Ammon's horn (tissue), 1 donor: Measurements from ENCODE around the gene TTLL6.
"Not testable (repeated sequence)": the region's sequence is repeated elsewhere in the genome, so short reads cannot be mapped to it uniquely, and the experiment has no call there.

ENCODE experiments used
- DNase-seq: peaks from one replicate; pipeline ENCODE4 v3.0.0-alpha.2; 2016; ENCODE audit warnings: low spot score

Gene TTLL6

DNA sequence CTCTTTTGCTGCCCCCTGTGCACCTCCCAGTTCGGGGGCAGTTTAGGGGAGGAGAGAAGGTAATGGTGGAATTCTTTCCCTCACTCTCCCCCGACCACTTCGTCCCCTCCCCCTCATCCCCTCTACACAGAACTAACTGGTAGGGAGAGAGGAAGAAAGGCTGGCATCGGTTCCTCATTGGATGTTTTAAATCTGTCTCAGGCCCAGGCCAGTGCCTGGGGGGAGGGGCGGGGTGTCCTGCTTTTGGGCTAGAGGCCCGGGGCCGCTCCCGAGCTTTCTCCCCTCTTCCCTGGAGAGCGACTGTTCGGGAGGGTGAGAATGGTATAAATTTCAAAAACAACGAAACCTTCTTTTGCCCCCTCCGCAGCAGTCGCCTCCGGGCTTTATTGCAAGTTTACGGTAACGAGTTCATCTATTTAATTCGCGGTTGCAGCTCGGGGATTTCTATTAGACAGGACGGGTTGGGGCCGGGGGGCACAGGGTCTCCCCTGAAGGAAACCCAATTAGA lies 94.1 kb downstream of the TTLL6 start, which contains the start of gene PRAC2:
PRAC2 (plus strand) TSS at position 271 of the 508 bp plus-strand sequence. CDS start 1,226 bp downstream, outside the sequence.
- no peak for DNase-seq

DNA sequence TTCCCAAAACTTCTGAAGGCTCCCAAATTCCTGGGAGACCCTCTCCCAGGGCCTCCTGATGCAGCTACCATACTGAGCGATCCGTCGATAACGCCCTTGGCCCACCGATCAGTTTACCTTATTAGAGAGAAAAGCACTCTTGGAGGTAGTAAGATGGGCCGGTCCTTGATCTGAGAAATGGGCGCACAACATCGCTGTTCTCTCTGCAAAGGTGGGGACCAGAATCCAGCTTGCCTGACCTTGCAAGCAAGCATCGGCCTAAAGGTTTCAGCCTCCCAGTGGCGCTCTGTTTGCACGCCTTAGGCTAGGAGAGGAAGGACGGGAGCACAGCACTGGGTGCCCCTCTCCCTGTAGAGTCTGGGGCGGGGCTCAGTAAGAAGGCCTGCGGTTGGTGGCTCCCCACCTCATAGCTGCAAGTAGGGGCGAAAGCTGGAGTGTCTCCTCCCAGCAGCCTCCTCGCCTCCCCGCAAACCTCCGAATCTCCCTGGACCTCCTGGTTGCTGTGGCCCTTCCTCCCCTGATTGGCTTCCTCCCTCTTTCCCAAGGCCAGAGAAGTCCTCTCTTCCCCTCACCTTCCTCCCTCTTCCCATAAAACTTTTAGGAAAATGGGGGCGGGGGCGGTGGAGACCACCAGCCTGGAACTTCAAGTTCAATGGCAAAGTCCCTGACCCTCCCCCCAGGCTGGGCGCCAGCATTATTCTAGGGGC lies 94.7 kb downstream of the TTLL6 start, which contains the start of gene PRAC1:
PRAC1 (minus strand) TSS at position 318 of the 707 bp plus-strand sequence; CDS start at position 192, 126 bp downstream.
- DNase-seq = no peak

DNA sequence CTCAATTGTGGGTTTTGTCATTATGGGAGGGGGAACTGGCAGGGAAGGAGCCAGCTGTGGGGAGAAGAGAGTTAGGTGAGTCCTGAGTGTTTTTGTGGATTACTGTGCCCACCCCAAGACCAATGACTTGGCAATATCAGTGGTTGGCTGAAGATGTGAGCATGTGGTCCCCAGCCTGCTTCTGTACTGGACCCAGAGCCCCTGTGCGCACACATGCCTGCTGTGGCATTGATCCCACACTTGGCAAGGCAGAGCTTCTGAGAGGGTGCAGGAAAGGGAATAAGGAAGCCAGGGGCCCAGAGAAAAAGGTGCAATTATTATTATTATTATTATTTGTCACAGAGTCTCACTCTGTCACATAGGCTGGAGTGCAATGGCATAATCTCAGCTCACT lies 96.0 kb downstream of the TTLL6 start:
- DNase-seq = no peak

DNA sequence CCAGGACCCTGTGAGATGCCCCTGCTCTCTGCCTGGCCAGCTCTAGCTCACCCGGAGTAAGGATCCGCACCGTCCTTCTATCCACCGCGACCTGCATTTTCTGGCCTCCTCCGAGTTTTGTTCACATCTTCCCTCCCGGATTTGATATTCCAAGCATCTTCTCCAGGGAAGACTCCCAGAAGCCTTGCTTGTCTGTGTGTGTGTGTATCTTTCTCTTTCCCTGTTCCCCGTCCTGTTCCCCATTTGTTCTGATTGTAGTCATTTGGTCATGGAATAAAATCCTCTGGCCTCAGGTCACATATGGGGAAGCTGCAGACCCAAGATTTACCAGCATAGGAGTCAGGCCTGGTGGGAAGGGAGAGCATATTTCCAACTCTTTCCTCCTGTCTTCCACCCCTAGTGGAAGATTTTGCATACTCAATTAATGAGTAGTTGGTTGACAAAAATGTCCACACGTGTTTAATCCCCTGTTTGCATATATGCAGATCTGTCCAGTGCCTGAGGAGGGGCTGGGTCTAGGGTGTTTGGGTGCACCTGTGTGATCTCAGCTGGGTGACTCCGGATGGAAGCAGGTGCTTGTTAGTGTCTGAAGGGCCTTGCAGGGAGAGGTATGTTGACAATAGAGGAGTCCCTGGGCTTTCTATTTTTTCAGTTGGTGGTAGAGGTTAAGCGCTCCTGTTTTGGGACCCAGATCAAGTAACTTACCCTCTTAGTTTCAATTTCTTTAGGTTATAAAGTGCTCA lies 96.6 kb downstream of the TTLL6 start:
- DNase-seq = no peak

DNA sequence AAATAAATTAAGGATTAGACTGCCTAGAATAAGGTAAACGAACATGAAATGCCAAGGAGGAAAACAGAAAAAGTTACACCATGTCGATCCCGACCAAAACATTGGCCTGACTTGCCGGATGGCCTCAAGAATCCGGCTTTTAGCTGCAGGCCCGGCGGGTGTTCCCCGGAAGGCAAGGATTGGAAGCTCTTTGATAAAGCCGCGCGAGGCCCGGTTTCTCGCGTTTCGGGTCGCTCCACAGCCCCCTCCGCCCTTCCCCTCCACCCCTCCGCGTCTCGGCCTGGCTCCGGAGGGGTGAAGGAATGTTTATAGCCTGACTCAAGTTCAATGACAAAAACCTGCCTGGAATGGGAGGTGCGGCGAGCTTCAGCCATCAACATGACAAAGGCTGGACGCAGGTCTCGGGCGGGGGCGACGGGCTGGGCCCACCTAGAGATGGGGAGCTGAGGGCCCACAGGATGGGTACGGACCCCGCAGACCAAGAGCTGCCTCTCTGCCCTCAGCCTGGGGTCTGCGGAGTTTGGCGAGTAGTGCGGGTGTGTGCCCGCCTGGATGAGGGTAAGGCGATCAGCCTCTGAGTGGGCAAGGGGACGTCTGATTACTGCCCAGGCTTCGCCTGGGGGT lies 97.3 kb downstream of the TTLL6 start:
- DNase-seq = no peak

DNA sequence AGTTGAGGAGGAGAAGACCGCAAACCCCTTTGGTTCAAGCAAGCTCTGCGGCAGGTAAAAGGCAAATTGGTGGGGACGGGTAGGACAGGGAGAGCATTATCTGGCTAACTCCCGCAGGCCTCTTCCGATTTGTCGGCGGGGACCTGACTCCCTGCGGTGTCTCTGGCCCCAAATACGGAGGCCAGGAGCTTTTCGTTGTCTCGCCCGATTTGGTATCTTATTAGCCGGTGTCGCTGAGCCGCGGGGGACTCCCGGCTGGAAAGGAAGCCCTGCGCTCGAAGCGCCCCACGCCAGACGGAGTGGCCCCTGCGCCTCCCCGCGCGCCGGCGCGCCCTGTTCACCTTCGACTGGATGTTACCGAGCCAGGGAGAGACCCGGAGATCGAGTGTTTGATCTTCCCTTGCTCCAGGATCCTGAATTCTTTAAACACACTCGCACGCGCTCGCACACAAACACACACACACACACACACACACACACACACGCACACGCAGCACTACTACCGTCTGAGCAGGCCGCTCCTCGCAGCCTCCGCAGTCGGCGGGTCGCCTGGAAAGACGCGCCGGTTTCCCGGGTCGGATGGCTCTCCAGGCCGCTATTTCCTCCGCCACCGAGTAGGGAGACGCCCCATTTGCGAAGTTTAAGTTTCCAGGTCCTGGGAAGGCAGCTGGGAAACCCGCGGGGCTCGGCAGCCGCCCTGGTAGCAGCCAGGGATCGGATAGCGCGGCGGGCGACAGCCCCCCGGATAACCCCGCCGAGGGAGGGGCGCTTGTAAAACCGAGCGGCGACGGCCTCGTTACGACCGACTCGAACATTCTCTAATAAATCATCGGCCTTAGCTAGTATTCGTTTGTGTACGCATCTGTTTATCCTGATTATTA lies 98.0 kb downstream of the TTLL6 start:
- DNase-seq = no peak

DNA sequence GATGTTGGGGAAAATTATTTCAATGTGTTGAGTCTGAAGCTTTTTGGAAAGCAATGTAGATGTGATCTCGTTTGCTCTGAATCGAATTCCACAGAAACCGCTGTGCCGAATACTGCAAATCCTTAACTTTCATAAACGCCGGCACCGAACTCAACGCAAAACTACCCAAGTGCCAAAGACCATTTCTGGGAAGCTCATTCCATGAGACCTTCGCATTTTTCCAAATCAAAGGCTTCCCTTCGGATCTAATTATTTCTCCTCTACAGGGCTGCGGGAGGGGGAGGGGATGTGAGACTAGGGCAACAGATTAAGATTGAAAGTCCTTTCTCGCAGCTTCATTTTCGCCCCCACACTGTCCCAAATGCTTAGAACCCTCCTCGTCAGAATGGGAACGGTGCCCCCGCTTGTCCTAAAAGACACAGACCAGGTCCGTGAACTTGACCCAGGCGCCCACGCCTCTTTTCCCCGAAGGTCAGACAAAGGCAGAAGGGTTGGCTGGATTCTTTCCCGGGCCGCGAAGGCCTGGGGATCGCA lies 98.7 kb downstream of the TTLL6 start:
- DNase-seq = no peak

DNA sequence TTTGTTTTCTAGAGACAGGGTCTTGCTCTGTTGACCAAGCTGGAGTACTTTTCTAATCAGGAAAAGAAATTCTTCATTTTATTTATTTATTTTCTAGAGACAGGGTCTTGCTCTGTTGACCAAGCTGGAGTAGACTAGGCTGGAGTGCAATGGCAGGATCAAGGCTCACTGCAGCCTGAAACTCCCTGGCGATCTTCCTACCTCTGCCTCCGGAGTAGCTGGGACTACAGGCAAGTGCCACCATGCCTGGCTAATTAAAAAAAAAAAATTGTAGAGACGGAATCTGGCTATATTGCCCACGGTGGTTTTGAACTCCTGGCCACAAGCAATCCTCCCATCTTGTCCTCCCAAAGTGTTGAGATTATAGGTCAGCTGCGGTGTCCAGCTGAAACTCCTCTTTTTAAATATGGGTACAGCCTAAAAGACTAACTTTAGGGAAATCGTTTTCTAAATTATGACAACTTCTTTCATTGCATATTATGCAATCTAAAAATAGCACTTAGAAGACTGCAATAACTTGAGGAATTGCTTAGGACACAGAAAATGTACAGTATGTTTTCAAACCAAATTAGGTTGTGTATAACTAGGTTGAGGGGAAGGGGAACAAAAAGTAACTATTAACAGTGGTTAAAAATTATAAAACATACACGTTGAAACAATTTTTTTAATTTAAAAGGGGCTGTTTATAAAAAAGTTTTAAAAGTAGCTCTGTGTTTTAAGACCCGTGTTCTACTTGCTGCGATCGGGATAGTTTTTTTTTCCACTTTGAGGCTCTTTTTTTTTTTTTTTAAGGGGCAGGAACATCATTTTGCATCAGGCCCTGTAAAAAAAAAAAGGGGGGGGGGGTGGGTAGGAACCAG lies 99.4 kb downstream of the TTLL6 start:
- DNase-seq = no peak

DNA sequence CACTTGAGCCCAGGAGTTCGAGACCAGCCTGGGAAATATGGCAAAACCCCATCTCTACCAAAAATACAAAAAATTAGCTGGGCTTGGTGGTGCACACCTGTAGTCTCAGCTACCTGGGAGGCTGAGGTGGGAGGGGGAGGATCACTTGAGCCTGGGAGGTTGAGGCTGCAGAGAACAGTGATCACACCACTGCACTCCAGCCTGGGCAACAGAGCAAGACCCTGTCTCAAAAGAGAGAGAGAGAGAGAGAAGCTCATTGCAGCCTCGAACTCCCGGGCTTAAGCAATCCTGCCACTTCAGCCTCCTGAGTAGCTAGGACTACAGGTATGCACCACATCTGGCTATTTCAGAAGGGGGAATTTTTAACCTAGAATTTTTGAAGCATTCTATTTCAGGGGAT lies 100.5 kb downstream of the TTLL6 start:
- not testable (repeated sequence) for DNase-seq

DNA sequence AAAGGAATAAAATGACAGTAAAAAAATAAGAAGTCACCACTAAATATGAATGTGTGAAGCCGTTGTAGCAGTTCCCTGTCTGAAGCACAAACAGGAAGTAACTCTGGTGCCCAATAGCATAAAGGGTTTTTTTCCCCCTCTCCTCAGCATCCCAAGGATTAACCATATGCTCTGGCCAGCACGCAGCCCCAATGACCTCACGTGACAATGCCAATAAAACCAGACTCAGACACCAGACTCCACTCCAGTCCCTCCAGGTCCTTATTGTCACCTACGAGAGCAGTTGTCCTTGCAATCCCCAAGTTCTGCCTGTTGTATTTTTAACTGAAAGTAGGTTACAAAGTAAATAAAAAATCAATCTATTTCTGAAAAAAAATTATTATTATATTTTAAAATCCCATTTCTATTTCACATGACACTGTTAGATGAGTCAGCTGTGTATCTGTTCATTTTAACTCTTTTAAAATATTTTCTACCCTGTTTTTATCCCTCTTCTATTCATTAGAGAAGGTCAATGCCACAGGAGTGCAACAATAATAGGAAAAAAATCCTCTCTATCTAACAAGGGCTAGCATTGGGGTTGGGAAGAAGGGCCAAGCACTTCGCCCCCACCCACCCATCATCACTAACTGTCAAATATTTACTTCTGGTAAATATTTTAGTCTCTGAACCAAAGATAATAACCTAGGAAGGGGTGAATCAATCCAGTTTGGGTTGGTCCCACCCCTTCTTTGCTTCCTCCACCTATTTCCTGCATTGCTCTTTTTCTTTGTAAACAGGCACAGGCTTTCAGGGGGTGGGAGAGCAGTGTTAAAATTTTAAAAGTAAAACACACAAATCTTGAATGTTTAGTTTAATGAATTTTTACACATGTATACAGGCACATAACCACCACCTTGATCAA lies 101.3 kb downstream of the TTLL6 start:
- DNase-seq = no peak
